HG03103 (cell line): Measurements from ENCODE around the gene CFAP61.

ENCODE experiments used
- ATAC-seq: cut with Tn5 transposase; IDR thresholded peaks from one replicate; pipeline ENCODE4 v1.9.1; 2021; ENCODE audit warnings: low read depth; ENCODE audit not compliant: unreplicated experiment

CFAP61 gene

GRCh38 chr20:20261159-20261558 is 208.8 kb downstream of the CFAP61 start:
- ATAC-seq: no peak

- no peak for ATAC-seq
Observed at GRCh38 chr20:20265210-20265609, 212.9 kb downstream of the CFAP61 start.

GRCh38 chr20:20266552-20266951 is 214.2 kb downstream of the CFAP61 start:
- ATAC-seq: no peak

GRCh38 chr20:20267685-20268370 is 215.5 kb downstream of the CFAP61 start:
- no peak for ATAC-seq

- no peak for ATAC-seq
Observed at GRCh38 chr20:20271271-20271670, 218.9 kb downstream of the CFAP61 start.

GRCh38 chr20:20272686-20273085 is 220.4 kb downstream of the CFAP61 start:
- no peak for ATAC-seq

GRCh38 chr20:20273286-20273685 is 221.0 kb downstream of the CFAP61 start:
- ATAC-seq: no peak

- ATAC-seq: no peak
Observed at GRCh38 chr20:20274821-20275220, 222.5 kb downstream of the CFAP61 start.

GRCh38 chr20:20275636-20276035 is 223.3 kb downstream of the CFAP61 start:
- ATAC-seq: no peak

- no peak for ATAC-seq
Observed at GRCh38 chr20:20276811-20277530, 224.6 kb downstream of the CFAP61 start.

- no peak for ATAC-seq
Observed at GRCh38 chr20:20277894-20278335, 225.6 kb downstream of the CFAP61 start.

- ATAC-seq: no peak
Observed at GRCh38 chr20:20286061-20286460, 233.7 kb downstream of the CFAP61 start.

- no peak for ATAC-seq
Observed at GRCh38 chr20:20289331-20289730, 237.0 kb downstream of the CFAP61 start.

GRCh38 chr20:20292472-20292871 is 240.1 kb downstream of the CFAP61 start:
- ATAC-seq: no peak

GRCh38 chr20:20293141-20293540 is 240.8 kb downstream of the CFAP61 start:
- no peak for ATAC-seq

GRCh38 chr20:20293691-20294385 is 241.5 kb downstream of the CFAP61 start:
- no peak for ATAC-seq

- no peak for ATAC-seq
Observed at GRCh38 chr20:20295621-20296498, 243.5 kb downstream of the CFAP61 start.

GRCh38 chr20:20297181-20297580 is 244.8 kb downstream of the CFAP61 start:
- no peak for ATAC-seq

GRCh38 chr20:20297752-20298151 is 245.4 kb downstream of the CFAP61 start:
- ATAC-seq: no peak

- ATAC-seq: no peak
Observed at GRCh38 chr20:20299904-20300303, 247.6 kb downstream of the CFAP61 start.

GRCh38 chr20:20303320-20303719 is 251.0 kb downstream of the CFAP61 start:
- no peak for ATAC-seq
